Mesothelial cell of epicardium (in vitro differentiated cells): ENCODE measurements around the gene SSH2. TPM values are rescaled to one million over a fixed set of nuclear protein-coding genes. Genes with fewer than 3 reads are reported as not detected.
"Not testable (repeated sequence)": the region's sequence is repeated elsewhere in the genome, so short reads cannot be mapped to it uniquely, and the experiment has no call there.

Experiments used
- DNase-seq, 2 experiments: peaks; one replicate each; pipeline ENCODE4 v3.0.0; 2021; ENCODE audit warnings: low spot score in 2 of 2; ENCODE audit not compliant: unreplicated experiment in 2 of 2
- H3K27ac Mint-ChIP-seq: 2 replicates; pipeline ENCODE4 v1.8.0; 2021; ENCODE audit warnings: mixed read lengths
- H3K27me3 Mint-ChIP-seq: 2 replicates; pipeline ENCODE4 v1.8.0; 2021; ENCODE audit warnings: low read depth, mixed read lengths
- H3K36me3 Mint-ChIP-seq: 2 replicates; pipeline ENCODE4 v1.8.0; 2021; ENCODE audit warnings: mixed read lengths
- H3K4me1 Mint-ChIP-seq: 2 replicates; pipeline ENCODE4 v1.8.0; 2021; ENCODE audit warnings: mixed read lengths
- H3K4me3 Mint-ChIP-seq: 2 replicates; pipeline ENCODE4 v1.8.0; 2021; ENCODE audit warnings: mild to moderate bottlenecking, moderate library complexity, mixed read lengths
- H3K9me3 Mint-ChIP-seq: 2 replicates; pipeline ENCODE4 v1.8.0; 2021; ENCODE audit warnings: mixed read lengths
- total RNA-seq: library from RNA; stranded (reverse); gene quantifications from 3 replicates; pipeline ENCODE4 v1.2.1, GENCODE V29; 2021
- TF ChIP-seq, protein P1 (sequence below): fragments of 200-600 bp; sonication (generic); IDR thresholded peaks from one replicate; pipeline ENCODE4 v1.5.0; 2021; ENCODE audit warnings: antibody characterized with exemption; ENCODE audit not compliant: unreplicated experiment

Gene SSH2
- total RNA-seq, 1 donor from 2014 or later, result 23.7 TPM

DNA sequence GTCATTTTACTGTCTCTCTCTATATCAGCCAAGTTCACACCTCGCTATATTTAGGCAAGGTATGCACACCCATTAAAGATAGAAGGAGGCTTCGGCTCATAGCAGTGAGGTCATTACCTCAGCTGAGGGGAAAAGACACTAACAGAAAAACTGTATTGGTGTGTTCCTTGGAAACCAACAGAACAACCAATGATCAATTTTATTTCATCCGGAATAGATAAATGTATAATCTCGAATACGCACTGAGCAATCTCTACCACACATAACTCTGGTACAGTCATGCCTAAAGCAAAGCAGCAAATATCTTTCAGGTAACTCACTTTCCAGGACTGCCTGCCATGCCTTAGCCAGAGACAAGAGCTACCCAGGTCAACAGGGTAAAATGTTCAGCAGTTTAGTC lies 197.4 kb downstream of the SSH2 start:
- DNase-seq, result no peak
- TF ChIP-seq, protein P1, sequence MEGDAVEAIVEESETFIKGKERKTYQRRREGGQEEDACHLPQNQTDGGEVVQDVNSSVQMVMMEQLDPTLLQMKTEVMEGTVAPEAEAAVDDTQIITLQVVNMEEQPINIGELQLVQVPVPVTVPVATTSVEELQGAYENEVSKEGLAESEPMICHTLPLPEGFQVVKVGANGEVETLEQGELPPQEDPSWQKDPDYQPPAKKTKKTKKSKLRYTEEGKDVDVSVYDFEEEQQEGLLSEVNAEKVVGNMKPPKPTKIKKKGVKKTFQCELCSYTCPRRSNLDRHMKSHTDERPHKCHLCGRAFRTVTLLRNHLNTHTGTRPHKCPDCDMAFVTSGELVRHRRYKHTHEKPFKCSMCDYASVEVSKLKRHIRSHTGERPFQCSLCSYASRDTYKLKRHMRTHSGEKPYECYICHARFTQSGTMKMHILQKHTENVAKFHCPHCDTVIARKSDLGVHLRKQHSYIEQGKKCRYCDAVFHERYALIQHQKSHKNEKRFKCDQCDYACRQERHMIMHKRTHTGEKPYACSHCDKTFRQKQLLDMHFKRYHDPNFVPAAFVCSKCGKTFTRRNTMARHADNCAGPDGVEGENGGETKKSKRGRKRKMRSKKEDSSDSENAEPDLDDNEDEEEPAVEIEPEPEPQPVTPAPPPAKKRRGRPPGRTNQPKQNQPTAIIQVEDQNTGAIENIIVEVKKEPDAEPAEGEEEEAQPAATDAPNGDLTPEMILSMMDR, result no peak
- H3K27me3 Mint-ChIP-seq, result no peaks in the 10 kb centered on the region
- H3K4me1 Mint-ChIP-seq, result peaks cover 32% of the 10 kb centered on the region
- H3K36me3 Mint-ChIP-seq, result peaks cover 10% of the 10 kb centered on the region
- H3K9me3 Mint-ChIP-seq, result peaks cover 12% of the 10 kb centered on the region
- no peak overlapping the region for H3K4me3 Mint-ChIP-seq
- peak overlapping the region; percentile 35 for H3K27ac Mint-ChIP-seq

DNA sequence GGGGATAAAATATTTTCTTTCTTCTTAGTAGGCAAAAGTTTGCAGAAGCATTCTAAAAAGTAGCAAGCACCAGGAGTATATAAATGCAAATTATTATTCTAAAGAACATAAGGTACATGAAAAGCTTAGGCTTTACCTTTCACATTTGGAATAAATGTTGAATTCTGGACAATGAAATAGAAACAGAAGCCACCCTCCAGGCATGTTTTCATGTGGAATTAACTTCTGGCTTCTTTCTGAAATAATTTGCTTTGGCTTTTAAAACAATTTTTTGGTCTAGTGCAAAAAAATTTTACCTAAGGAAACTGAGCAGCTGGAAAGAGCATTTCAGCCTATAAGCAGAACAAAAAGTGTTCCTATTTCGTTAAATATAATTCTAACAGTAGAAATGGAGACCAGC lies 197.8 kb downstream of the SSH2 start:
- no peaks in the 10 kb centered on the region for H3K27me3 Mint-ChIP-seq
- DNase-seq, result no peak
- peak overlapping the region; percentile 67 for H3K27ac Mint-ChIP-seq
- H3K4me3 Mint-ChIP-seq, result no peak overlapping the region
- H3K9me3 Mint-ChIP-seq, result peaks cover 14% of the 10 kb centered on the region
- H3K4me1 Mint-ChIP-seq, result peaks cover 32% of the 10 kb centered on the region
- peaks cover 11% of the 10 kb centered on the region for H3K36me3 Mint-ChIP-seq
- TF ChIP-seq, protein P1, result no peak

DNA sequence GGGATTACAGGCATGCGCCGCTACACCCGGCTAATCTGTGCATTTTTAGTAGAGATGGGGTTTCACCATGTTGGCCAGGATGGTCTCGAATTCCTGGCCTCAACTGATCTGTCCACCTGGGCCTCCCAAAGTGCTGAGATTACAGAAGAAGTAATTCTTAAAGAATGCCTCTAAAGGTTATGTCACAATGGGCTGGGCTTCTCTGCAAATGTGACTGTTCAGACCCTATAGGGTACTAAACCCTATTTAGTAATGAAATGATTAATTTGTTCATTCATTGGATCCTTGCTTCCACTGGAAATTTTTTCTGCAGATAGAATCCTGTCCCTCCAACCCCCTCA lies 198.5 kb downstream of the SSH2 start:
- DNase-seq, result no peak
- TF ChIP-seq, protein P1, result no peak
- Mint-ChIP-seq H3K4me1 (peaks cover 37% of the 10 kb centered on the region), H3K9me3 (peaks cover 14% of the 10 kb centered on the region), H3K4me3 (no peak overlapping the region), H3K36me3 (peaks cover 11% of the 10 kb centered on the region), H3K27me3 (no peaks in the 10 kb centered on the region), H3K27ac (no peak overlapping the region)

DNA sequence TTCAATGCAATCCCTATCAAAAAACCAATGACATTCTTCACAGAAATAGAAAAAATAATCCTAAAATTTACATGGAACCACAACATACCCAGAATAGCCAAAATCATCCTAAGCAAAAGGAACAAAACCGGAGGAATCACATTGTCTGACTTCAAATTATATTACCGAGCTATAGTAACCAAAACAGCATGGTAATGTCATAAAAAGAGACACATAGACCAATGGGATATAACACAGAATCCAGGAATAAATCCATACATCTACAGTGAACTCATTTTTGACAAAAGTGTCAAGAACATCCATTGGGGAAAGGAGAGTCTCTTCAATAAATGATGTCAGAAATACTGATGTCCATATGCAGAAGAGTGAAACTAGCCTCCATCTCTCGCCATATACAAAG lies 201.5 kb downstream of the SSH2 start:
- DNase-seq, result no peak
- TF ChIP-seq, protein P1, result no peak
- Mint-ChIP-seq H3K9me3 (peaks cover 14% of the 10 kb centered on the region), H3K27ac (no peak overlapping the region), H3K4me1 (peaks cover 27% of the 10 kb centered on the region), H3K36me3 (peaks cover 11% of the 10 kb centered on the region), H3K27me3 (no peaks in the 10 kb centered on the region), H3K4me3 (no peak overlapping the region)

DNA sequence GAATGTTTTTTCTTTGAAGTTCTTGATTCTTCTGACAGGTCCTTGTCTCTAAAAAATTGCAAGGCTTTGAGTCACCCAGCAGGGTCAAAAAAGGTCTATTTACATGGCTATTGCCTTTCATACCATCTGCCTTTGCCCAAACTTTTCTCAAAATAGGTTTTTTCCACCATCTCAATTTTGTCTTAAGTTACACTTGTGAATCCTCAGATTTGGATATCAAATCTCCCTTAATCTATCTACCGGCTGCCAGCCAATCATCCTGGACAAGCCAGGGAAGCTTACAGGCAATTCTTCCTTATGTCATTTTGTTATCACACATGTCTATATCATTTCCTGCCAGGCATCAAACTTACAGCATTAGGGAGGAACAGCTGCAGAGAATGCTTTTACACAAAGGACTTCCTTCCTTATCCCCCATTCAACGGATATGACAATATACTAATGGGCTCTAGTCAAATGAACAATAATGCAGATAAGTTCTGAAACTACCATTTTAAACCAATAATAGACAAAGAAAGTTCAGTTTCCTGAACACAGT lies 203.2 kb downstream of the SSH2 start:
- TF ChIP-seq, protein P1, result no peak
- Mint-ChIP-seq H3K4me1 (peaks cover 13% of the 10 kb centered on the region), H3K27ac (peak overlapping the region; percentile 68), H3K4me3 (no peak overlapping the region), H3K27me3 (no peaks in the 10 kb centered on the region), H3K36me3 (peaks cover 11% of the 10 kb centered on the region), H3K9me3 (peaks cover 14% of the 10 kb centered on the region)
- no peak for DNase-seq

DNA sequence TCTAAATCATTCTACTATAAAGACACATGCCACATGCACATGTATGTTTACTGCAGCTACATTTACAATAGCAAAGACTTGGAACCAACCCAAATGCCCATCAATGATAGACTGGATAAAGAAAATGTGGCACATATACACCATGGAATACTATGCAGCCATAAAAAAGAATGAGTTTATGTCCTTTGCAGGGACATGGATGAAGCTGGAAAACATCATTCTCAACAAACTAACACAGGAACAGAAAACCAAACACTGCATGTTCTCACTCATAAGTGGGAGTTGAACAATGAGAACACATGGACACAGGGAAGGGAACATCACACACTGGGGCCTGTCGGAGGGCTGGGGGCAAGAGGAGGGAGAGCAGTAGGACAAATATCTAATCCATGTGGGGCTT lies 204.6 kb downstream of the SSH2 start:
- Mint-ChIP-seq H3K4me1 (peaks cover 15% of the 10 kb centered on the region), H3K36me3 (peaks cover 11% of the 10 kb centered on the region), H3K9me3 (peaks cover 14% of the 10 kb centered on the region)
- not testable (repeated sequence) for DNase-seq, H3K27me3 Mint-ChIP-seq, H3K4me3 Mint-ChIP-seq, H3K27ac Mint-ChIP-seq
